Heart right ventricle (tissue), 16 donors: ENCODE data around the gene RFTN1. TPM values are rescaled to one million over a fixed set of nuclear protein-coding genes. Genes with fewer than 3 reads are reported as not detected.

Experiments used
- ATAC-seq, 8 donors: fragments of 200-7000 bp; cut with Tn5 transposase; one replicate each; pipeline ENCODE4 v1.9.1; 2020; ENCODE audit warnings: mild to moderate bottlenecking in 8 of 8, moderate library complexity in 8 of 8, moderate number of reproducible peaks in 1 of 8
- DNase-seq, 2 donors: peaks; one replicate each; pipeline ENCODE4 v3.0.0-alpha.2; 2020
- H3K27ac ChIP-seq, 10 donors: fragments of 200-600 bp; sonication (generic) in 2 of 10; one replicate each; pipeline versions ENCODE4 v1.5.0 to v1.8.0; 2020 to 2022; ENCODE audit warnings: mild to moderate bottlenecking in 3 of 10
- H3K27me3 ChIP-seq, 7 donors: fragments of 200-600 bp; one replicate each; pipeline ENCODE4 v1.8.0; 2021 to 2022; ENCODE audit warnings: mild to moderate bottlenecking in 2 of 7
- H3K36me3 ChIP-seq, 9 donors: fragments of 200-600 bp; sonication (generic) in 1 of 9; one replicate each; pipeline versions ENCODE4 v1.5.0 to v1.8.0; 2020 to 2022; ENCODE audit warnings: mild to moderate bottlenecking in 2 of 9
- H3K4me1 ChIP-seq, 9 donors: fragments of 200-600 bp; sonication (generic) in 1 of 9; one replicate each; pipeline versions ENCODE4 v1.5.0 to v1.8.0; 2020 to 2022; ENCODE audit warnings: mild to moderate bottlenecking in 4 of 9
- H3K4me3 ChIP-seq, 10 donors: fragments of 200-600 bp; sonication (generic) in 2 of 10; one replicate each; pipeline versions ENCODE4 v1.5.0 to v1.8.0; 2020 to 2022; ENCODE audit warnings: mild to moderate bottlenecking in 7 of 10, moderate library complexity in 2 of 10
- H3K9me3 ChIP-seq, 11 donors: fragments of 200-600 bp in 10 of 11; sonication (generic) in 2 of 11; one replicate each; pipeline versions ENCODE4 v1.5.0 to v1.8.0; 2013 to 2022; ENCODE audit warnings: mild to moderate bottlenecking in 2 of 11, control low read depth in 1 of 11, moderate library complexity in 1 of 11
- WGBS, 2 donors: extraction: QIAGEN DNeasy Blood & Tissue Kit; methylation state at CpG; one replicate each; pipeline ENCODE4 v1.1.7; 2013; ENCODE audit warnings: inconsistent platforms in 1 of 2; 5-methylcytosine and 5-hydroxymethylcytosine counted together
- intact Hi-C, 10 donors: fragments of 100-400 bp; cut with DNase I; formaldehyde crosslinking; loops; one replicate each; pipeline versions ENCODE4 v1.11.1 to v1.14.2; 2022
- polyA plus RNA-seq, 2 donors: library from polyadenylated mRNA; stranded (reverse); fragments of 200-250 nt; gene quantifications; one replicate each; pipeline ENCODE4 v1.2.3, GENCODE V29; 2013
- total RNA-seq, 10 donors: library from RNA; stranded (reverse); fragmentation: NEBNext Ultra II Directional in 3 of 10; extraction: Animal tissue kit (Norgen Biotek cat#: 25700) in 3 of 10; gene quantifications; one replicate each; pipeline versions ENCODE4 v1.2.1 to v1.2.4, GENCODE V29; 2021 to 2023
- TF ChIP-seq, protein P1 (sequence below), 9 donors: fragments of 200-600 bp; sonication (generic) in 2 of 9; IDR thresholded peaks; one replicate each; pipeline versions ENCODE4 v1.5.0 to v1.8.0; 2021 to 2022; ENCODE audit warnings: antibody characterized with exemption in 9 of 9, mild to moderate bottlenecking in 5 of 9, moderate library complexity in 1 of 9
- donor health status: Arrhythmogenic right ventricular cardiomyopathy.
- donor health status: ischemic (EF 13 %, LVEDD 7.1; RV severe dilation, severe dysfunction).
- donor health status: healthy with polysubstance abuse.
- donor health status: DM: no; HTN: yes; CAD: no.
- donor health status: DM: no; HTN: no; CAD: no.
- donor health status: ischemic (EF 25% LVEDD 6.9; RV normal size, moderate dysfunction).
- donor health status: ischemic (EF 25% LVEDD 5.7; RV mildly dilated, moderate dysfunction).
- donor health status: healthy.
- donor health status: DM: yes; HTN: yes; CAD: no.
- donor health status: Ischemic cardiomyopathy.
- donor health status: ischemic (EF 35%, LVEDD 5.7; RV mildly dilated, moderate dysfunction).
- donor health status: nonischemic (EF 11% LVEDD 7.7; RV severe dilation, severe dysfunction).
- donor health status: DM: yes; HTN: yes; CAD: no.
- donor health status: PGD.
- donor health status: ischemic (EF 29% LVEDD 5.4; RV normal size, mild dysfunction).
- donor health status: nonischemic (EF 23%, LVEDD 6.1; RV moderate dilation, normal function).

RFTN1 gene
- total and polyA plus RNA-seq, 12 donors = 17.4 to 32.2 (median 24.0) TPM

DNA sequence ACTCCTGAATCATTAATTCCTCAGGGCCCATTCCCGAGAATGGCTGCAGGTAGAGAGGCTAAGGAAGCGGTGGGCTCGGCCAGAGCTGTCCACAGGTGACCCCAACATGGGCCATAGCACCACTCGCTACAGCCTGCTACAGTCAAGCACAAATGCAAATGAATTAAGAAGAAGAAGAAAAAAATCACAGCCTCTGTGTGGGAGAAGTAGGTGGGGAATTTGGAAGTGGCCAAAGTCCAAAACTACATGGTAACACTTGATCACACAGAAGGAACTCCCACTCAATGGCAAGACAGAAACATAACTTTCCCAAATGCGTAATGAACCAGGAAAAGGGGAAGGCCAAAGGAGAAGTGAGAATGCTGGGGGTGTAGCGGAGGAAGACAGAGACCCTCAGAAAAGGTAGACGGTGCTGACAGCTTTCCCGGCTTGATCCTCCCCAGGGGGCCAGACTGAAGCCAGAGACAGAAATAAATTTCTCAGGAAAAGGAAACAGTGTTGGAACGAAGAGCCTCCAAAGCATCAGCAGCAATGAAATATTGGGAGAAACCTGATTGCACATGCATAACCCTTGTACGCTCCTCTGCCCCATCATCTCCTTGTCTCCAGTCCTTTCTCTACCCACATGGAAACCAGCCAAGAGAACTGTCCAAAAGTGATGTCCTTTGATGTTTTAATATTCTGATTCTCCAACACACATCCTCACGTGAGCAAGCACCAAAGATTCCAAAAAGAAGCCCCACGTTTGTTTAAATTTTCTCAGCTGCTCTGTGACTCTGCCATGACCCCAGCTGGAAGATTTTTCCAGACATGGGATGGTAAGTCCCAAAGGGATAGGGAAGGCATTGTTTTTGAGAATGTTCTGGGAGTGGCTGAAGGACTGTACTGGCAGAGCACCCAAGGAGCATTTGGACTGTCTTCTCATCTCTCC is 140.9 kb downstream of the RFTN1 start:
- TF ChIP-seq, protein P1, sequence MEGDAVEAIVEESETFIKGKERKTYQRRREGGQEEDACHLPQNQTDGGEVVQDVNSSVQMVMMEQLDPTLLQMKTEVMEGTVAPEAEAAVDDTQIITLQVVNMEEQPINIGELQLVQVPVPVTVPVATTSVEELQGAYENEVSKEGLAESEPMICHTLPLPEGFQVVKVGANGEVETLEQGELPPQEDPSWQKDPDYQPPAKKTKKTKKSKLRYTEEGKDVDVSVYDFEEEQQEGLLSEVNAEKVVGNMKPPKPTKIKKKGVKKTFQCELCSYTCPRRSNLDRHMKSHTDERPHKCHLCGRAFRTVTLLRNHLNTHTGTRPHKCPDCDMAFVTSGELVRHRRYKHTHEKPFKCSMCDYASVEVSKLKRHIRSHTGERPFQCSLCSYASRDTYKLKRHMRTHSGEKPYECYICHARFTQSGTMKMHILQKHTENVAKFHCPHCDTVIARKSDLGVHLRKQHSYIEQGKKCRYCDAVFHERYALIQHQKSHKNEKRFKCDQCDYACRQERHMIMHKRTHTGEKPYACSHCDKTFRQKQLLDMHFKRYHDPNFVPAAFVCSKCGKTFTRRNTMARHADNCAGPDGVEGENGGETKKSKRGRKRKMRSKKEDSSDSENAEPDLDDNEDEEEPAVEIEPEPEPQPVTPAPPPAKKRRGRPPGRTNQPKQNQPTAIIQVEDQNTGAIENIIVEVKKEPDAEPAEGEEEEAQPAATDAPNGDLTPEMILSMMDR (IDR thresholded peaks at IDR 0.05) = no peak
- H3K9me3 ChIP-seq = no peaks in the 10 kb centered on the region
- 50 to 56% methylated on average over 12 of the region's 12 CpGs for WGBS, 2 donors
- no peaks in the 10 kb centered on the region for H3K27me3 ChIP-seq
- DNase-seq = peak in 1 of 2 donors; percentile 46
- peak overlapping the region; percentile 30 to 83 (median 76) for H3K27ac ChIP-seq
- H3K4me1 ChIP-seq = peaks cover 37 to 92% (median 78%) of the 10 kb centered on the region in 9 donors
- H3K4me3 ChIP-seq = peak overlapping the region in 1 of 10 donors; percentile 7
- intact Hi-C loops = loop anchor here in 6 of 10 donors (10.0 kb wide), 1 partner anchor 142 kb away; the partner anchor contains the start of gene RFTN1 (in 6 of the 6)
- H3K36me3 ChIP-seq = peaks cover 0 to 47% (median 14%) of the 10 kb centered on the region in 9 donors
- ATAC-seq = peak; percentile 2 to 60 (median 34)

DNA sequence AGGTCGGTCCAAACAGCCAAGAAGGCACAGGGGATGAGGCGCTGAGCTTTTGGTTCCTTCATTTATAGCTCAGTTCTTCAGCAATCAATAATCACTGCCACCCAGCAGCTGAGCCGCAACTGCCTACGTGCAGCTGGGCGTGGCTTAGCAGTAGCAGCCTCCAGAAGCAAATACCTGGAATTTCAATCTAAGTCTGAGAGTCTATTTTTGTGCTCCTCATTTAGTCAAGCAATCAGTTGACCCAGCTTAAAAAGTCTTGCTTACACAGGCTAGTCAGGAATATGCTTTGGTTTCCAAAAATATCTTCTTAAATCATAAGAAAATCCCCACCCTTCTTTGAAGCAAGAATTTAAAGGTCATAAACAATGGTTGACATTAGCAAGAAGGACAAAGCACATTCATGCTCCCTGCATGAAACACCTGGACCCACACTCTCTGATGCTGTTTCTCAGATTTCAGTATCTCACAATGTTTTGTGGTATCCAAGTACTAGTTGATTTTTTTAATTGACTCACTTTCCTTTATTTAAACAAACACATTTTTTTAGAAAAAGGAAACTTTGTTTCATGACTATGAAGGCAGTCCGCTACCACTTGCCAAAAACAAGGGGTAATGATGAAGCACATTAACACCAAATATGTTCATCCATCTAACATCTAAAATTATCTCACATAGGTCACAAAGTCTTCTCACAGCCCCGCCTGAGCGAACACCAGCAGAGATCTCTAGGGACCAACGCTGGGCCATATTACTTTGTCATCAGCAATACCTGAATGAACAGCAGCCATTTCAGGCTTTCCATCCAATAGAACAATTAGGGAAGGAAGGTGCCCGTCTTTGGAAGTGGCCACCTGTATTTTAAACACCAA is 142.4 kb downstream of the RFTN1 start:
- H3K9me3 ChIP-seq = no peaks in the 10 kb centered on the region
- intact Hi-C loops = loop anchor here in 6 of 10 donors (10.0 kb wide), 1 partner anchor 144 kb away; the partner anchor contains the start of gene RFTN1 (in 6 of the 6)
- peak overlapping the region in 9 of 10 donors; percentile 49 to 83 (median 77) for H3K27ac ChIP-seq
- ATAC-seq (peak in 7 of 8 donors; percentile 21 to 60 (median 37)), DNase-seq (peak in 1 of 2 donors; percentile 21)
- H3K27me3 ChIP-seq = no peaks in the 10 kb centered on the region
- H3K4me1 ChIP-seq = peaks cover 25 to 92% (median 68%) of the 10 kb centered on the region in 9 donors
- no peak overlapping the region for H3K4me3 ChIP-seq
- WGBS, 2 donors = 48 to 53% methylated on average over 10 of the region's 10 CpGs
- TF ChIP-seq, protein P1 (IDR thresholded peaks at IDR 0.05) = no peak
- H3K36me3 ChIP-seq = peaks cover 0 to 45% (median 7%) of the 10 kb centered on the region in 9 donors

GRCh38 chr3:16370503-16370871 is 143.0 kb downstream of the RFTN1 start:
- H3K4me1 ChIP-seq = peaks cover 28 to 92% (median 69%) of the 10 kb centered on the region in 9 donors
- intact Hi-C loops = loop anchor here in 6 of 10 donors (10.0 kb wide), 1 partner anchor 144 kb away; the partner anchor contains the start of gene RFTN1 (in 6 of the 6)

More at GRCh38 chr3:16370503-16370871, 143.0 kb downstream of the RFTN1 start:
- WGBS, 2 donors = 52 to 54% methylated on average over 2 of the region's 2 CpGs
- peaks cover 0 to 45% (median 7%) of the 10 kb centered on the region in 9 donors for H3K36me3 ChIP-seq
- peak overlapping the region in 9 of 10 donors; percentile 41 to 83 (median 75) for H3K27ac ChIP-seq
- TF ChIP-seq, protein P1 (IDR thresholded peaks at IDR 0.05) = no peak
- no peaks in the 10 kb centered on the region for H3K27me3 ChIP-seq
- H3K9me3 ChIP-seq = no peaks in the 10 kb centered on the region
- DNase-seq (no peak), ATAC-seq (peak in 1 of 8 donors; percentile 4)
- no peak overlapping the region for H3K4me3 ChIP-seq
